Right lobe of liver (tissue), 6 donors: ENCODE results near the gene GNB2. TPM values are rescaled to one million over a fixed set of nuclear protein-coding genes. Genes with fewer than 3 reads are reported as not detected.
A peak's percentile ranks its signal among the peaks of the same experiment; 100 is the strongest.

Experiments used
- ATAC-seq, 4 donors: fragments of 200-7000 bp; cut with Tn5 transposase; one replicate each; pipeline ENCODE4 v1.9.1; 2020; ENCODE audit warnings: mild to moderate bottlenecking in 4 of 4, moderate library complexity in 4 of 4
- DNase-seq, 3 donors: peaks; one replicate each; pipeline ENCODE4 v3.0.0-alpha.2; 2020
- H3K27ac ChIP-seq, 3 donors: fragments of 200-600 bp; one replicate each; pipeline ENCODE4 v1.8.0; 2022
- H3K27me3 ChIP-seq, 2 donors: fragments of 200-600 bp; one replicate each; pipeline ENCODE4 v1.8.0; 2022
- H3K36me3 ChIP-seq, 4 donors: fragments of 200-600 bp; sonication (generic) in 1 of 4; one replicate each; pipeline versions ENCODE4 v1.5.1 to v1.8.0; 2017 to 2022; ENCODE audit warnings: control low read depth in 1 of 4
- H3K4me1 ChIP-seq, 4 donors: fragments of 200-600 bp; sonication (generic) in 1 of 4; one replicate each; pipeline versions ENCODE4 v1.5.1 to v1.8.0; 2017 to 2022; ENCODE audit warnings: control low read depth in 1 of 4
- H3K4me3 ChIP-seq, 3 donors: fragments of 200-600 bp; one replicate each; pipeline ENCODE4 v1.8.0; 2022
- H3K9me3 ChIP-seq, 4 donors: fragments of 200-600 bp; sonication (generic) in 1 of 4; one replicate each; pipeline versions ENCODE4 v1.5.1 to v1.8.0; 2017 to 2022; ENCODE audit warnings: control low read depth in 1 of 4
- CTCF ChIP-seq, 4 donors: fragments of 200-600 bp in 3 of 4; fragments of 450-650 bp in 1 of 4; IDR thresholded peaks; one replicate each; pipeline versions ENCODE4 v1.5.1 to v1.8.0; 2016 to 2022; ENCODE audit warnings: antibody characterized with exemption in 4 of 4, mild to moderate bottlenecking in 2 of 4
- POLR2A ChIP-seq: fragments of 450-650 bp; IDR thresholded peaks from one replicate; pipeline ENCODE4 v1.6.1; 2017; ENCODE audit warnings: antibody characterized with exemption, mild to moderate bottlenecking
- WGBS: methylation state at CpG from one replicate; pipeline ENCODE4 v1.1.6; 2018; ENCODE audit warnings: low coverage, low lambda C conversion rate; ENCODE audit not compliant: insufficient coverage; ENCODE audit errors: missing lambda C conversion rate; 5-methylcytosine and 5-hydroxymethylcytosine counted together
- intact Hi-C, 2 donors: fragments of 100-400 bp; cut with DNase I; formaldehyde crosslinking; loops; one replicate each; pipeline versions ENCODE4 v1.11.2 to v1.14.1; 2022
- total RNA-seq, 6 experiments: library from RNA; depleted of rRNA in 2 of 6; stranded (reverse); fragments of >200 nt in 2 of 6; fragmentation: NEBNext Ultra II Directional in 3 of 6; extraction: Animal tissue kit (Norgen Biotek cat#: 25700) in 3 of 6; gene quantifications; one replicate each; pipeline versions ENCODE4 v1.1.0 to v1.2.4, GENCODE V29; 2016 to 2023
- donor health status: DM: no; HTN: yes; CAD: no.
- donor health status: DM: no; HTN: no; CAD: no.
- donor health status: DM: no; HTN: no; CAD: no.
- donor health status: DM: no; HTN: yes; CAD: no.
- donor health status: DM: no; HTN: yes; CAD: no.

GNB2 gene
- total RNA-seq, 6 experiments from 2014 or later = 75.6 to 133 (median 106) TPM

DNA sequence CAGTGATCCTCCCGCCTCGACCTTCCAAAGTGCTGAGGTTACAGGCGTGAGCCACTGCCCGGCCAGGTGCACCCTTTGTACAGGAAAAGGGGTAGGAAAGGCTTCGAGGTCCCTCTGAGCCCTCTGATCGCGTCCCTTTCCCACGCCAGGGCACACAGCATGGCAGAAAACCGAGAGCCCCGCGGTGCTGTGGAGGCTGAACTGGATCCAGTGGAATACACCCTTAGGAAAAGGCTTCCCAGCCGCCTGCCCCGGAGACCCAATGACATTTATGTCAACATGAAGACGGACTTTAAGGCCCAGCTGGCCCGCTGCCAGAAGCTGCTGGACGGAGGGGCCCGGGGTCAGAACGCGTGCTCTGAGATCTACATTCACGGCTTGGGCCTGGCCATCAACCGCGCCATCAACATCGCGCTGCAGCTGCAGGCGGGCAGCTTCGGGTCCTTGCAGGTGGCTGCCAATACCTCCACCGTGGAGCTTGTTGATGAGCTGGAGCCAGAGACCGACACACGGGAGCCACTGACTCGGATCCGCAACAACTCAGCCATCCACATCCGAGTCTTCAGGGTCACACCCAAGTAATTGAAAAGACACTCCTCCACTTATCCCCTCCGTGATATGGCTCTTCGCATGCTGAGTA is 33.3 kb downstream of the GNB2 start:
- Histone ChIP-seq H3K27ac (peak overlapping the region; percentile 86 to 89 (median 86)), H3K4me3 (peak overlapping the region; percentile 87 to 94 (median 94)), H3K27me3 (no peaks in the 10 kb centered on the region), H3K4me1 (peaks cover 0 to 39% (median 11%) of the 10 kb centered on the region in 4 donors), H3K9me3 (no peaks in the 10 kb centered on the region), H3K36me3 (no peaks in the 10 kb centered on the region)
- peak in 3 of 4 donors; percentile 0 to 4 (median 1) for ATAC-seq
- WGBS = 12% methylated on average over 15 of the region's 34 CpGs
- TF ChIP-seq POLR2A (no peak), CTCF (IDR thresholded peaks at IDR 0.05) (no peak)
- DNase-seq = peak in 2 of 3 donors; percentile 67 to 73
- intact Hi-C loops = no loop called here

DNA sequence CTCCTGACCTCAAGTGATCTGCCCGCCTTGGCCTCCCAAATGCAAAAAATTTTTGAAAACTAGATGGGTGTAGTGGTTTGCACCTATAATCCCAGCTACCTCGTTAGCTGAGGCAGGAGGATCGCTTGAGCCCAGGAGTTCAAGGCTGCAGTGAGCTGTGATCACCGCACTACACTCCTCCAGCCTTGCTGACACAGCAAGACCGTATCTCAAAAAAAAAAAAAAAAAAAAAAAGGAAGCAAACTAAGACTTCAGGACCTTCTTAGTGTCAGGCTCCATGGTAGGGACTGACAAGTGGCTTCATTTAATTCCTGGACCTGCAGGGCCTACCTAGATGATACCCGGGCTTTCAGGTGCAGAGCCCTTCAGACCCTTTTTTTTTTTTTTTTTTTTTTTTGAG is 34.9 kb downstream of the GNB2 start:
- no peaks in the 10 kb centered on the region for H3K27me3 ChIP-seq
- DNase-seq (no peak), ATAC-seq (no peak)
- TF ChIP-seq CTCF (IDR thresholded peaks at IDR 0.05) (no peak), POLR2A (no peak)
- intact Hi-C loops = no loop called here
- peak overlapping the region in 2 of 3 donors; percentile 16 to 42 for H3K27ac ChIP-seq
- no peaks in the 10 kb centered on the region for H3K36me3 ChIP-seq
- H3K9me3 ChIP-seq = no peaks in the 10 kb centered on the region
- H3K4me1 ChIP-seq = peaks cover 0 to 39% (median 12%) of the 10 kb centered on the region in 4 donors
- 39% methylated on average over 6 of the region's 6 CpGs for WGBS
- no peak overlapping the region for H3K4me3 ChIP-seq

DNA sequence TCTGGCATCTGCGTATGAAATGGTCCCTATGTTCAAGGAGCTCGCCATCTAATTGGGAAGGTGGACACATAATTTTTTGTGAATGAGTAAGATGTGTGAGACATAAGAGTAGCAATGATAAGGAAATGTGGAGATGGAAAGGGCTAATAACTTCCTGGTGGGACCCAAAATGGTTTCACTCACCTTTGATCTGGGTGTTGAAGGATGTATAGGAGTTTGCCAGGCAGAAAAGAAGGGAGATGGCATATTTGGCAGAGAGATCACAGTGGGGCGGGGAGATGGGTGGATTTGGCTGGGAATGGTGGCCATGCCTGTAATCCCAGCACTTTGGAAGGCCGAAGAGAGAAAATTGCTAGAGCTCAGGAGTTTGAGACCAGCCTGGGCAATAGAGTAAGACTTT is 36.9 kb downstream of the GNB2 start:
- peaks cover 0 to 39% (median 12%) of the 10 kb centered on the region in 4 donors for H3K4me1 ChIP-seq
- no peaks in the 10 kb centered on the region for H3K36me3 ChIP-seq
- TF ChIP-seq CTCF (IDR thresholded peaks at IDR 0.05) = no peak
- no peak for TF ChIP-seq POLR2A
- ATAC-seq (no peak), DNase-seq (no peak)
- no peak overlapping the region for H3K27ac ChIP-seq
- WGBS = 98% methylated on average over 4 of the region's 4 CpGs
- no peaks in the 10 kb centered on the region for H3K27me3 ChIP-seq
- H3K9me3 ChIP-seq = no peaks in the 10 kb centered on the region
- no peak overlapping the region for H3K4me3 ChIP-seq
- intact Hi-C loops = loop anchor here in 1 of 2 donors (10.0 kb wide), 1 partner anchor 144 kb away; the partner anchor contains the start of gene SLC12A9

GRCh38 chr7:100711369-100711768 is 37.8 kb downstream of the GNB2 start:
- H3K4me1 ChIP-seq = peaks cover 0 to 39% (median 12%) of the 10 kb centered on the region in 4 donors
- TF ChIP-seq CTCF (IDR thresholded peaks at IDR 0.05) (no peak), POLR2A (no peak)
- H3K27me3 ChIP-seq = no peaks in the 10 kb centered on the region
- no peak overlapping the region for H3K4me3 ChIP-seq
- H3K27ac ChIP-seq = no peak overlapping the region
- peak; percentile 68 to 86 (median 78) for ATAC-seq
- no peaks in the 10 kb centered on the region for H3K9me3 ChIP-seq
- intact Hi-C loops = loop anchor here in 1 of 2 donors (10.0 kb wide), 1 partner anchor 143 kb away; the partner anchor contains the start of gene SLC12A9
- peak in 2 of 3 donors; percentile 70 to 76 for DNase-seq
- 57% methylated on average over 4 of the region's 11 CpGs for WGBS
- H3K36me3 ChIP-seq = no peaks in the 10 kb centered on the region
